GM12878 (cell line): ENCODE data around the gene JMJD6. TPM values are rescaled to one million over a fixed set of nuclear protein-coding genes. Genes with fewer than 3 reads are reported as not detected.

ENCODE experiments used
- ATAC-seq: fragments of 200-7000 bp; cut with Tn5 transposase; 3 replicates; pipeline ENCODE4 v1.9.1; 2020; ENCODE audit warnings: mild to moderate bottlenecking, moderate library complexity
- BruUV-seq: library from RNA; stranded (reverse); fragments of 400-500 nt; replicated peaks from 2 replicates; lab custom pipeline; 2021; lab: Mats Ljungman, UMichigan
- CTCF ChIA-PET: fragments of 300-600 bp; sonication (Branson Sonifier 250); formaldehyde crosslinking; extraction: SDS; loops from one replicate; lab custom pipeline; 2021; ENCODE audit warnings: inconsistent platforms; lab: Yijun Ruan, JAX
- POLR2A ChIA-PET: fragments of 350-600 bp; formaldehyde crosslinking; extraction: SDS; loops from one replicate; lab custom pipeline; 2021; ENCODE audit warnings: inconsistent platforms; lab: Charles Lee
- RAD21 ChIA-PET: fragments of 300-600 bp; sonication (Branson Sonifier 250); formaldehyde crosslinking; loops from one replicate; lab custom pipeline; 2023; ENCODE audit warnings: antibody characterized with exemption; ENCODE audit not compliant: unreplicated experiment; lab: Charles Lee
- SMC1A ChIA-PET: fragments of 300-600 bp; sonication (Branson Sonifier 250); formaldehyde crosslinking; loops from one replicate; lab custom pipeline; 2023; ENCODE audit not compliant: unreplicated experiment, uncharacterized antibody; lab: Charles Lee
- DNase-seq: peaks from one replicate; pipeline ENCODE4 v3.0.0-alpha.2; 2011; ENCODE audit warnings: low read depth, low spot score
- FAIRE-seq: peaks from 3 replicates; lab custom pipeline; 2011; peaks lifted over from hg19 to GRCh38; lab: Jason Lieb, UNC
- H2AFZ ChIP-seq: 2 replicates; pipeline ENCODE4 v1.6.0; 2011; ENCODE audit warnings: low read depth, low read length, control low read depth; ENCODE audit not compliant: control insufficient read depth
- H3K27ac ChIP-seq: 2 replicates; pipeline ENCODE4 v1.5.1; 2011; ENCODE audit warnings: control low read depth; ENCODE audit not compliant: control insufficient read depth, insufficient read depth
- H3K27me3 ChIP-seq, 2 experiments: replicated peaks in 1 of 2; 2 replicates each; pipeline versions ENCODE4 v1.6.0 to v1.6.1; 2011; ENCODE audit warnings: low read length in 1 of 2; ENCODE audit not compliant: control insufficient read depth in 2 of 2, insufficient read depth in 2 of 2
- H3K36me3 ChIP-seq, 2 experiments: 2 replicates each; pipeline ENCODE4 v1.5.1; 2011; ENCODE audit warnings: low read length in 1 of 2; ENCODE audit not compliant: control insufficient read depth in 2 of 2, insufficient read depth in 2 of 2
- H3K4me1 ChIP-seq: 2 replicates; pipeline ENCODE4 v1.6.1; 2011; ENCODE audit warnings: mild to moderate bottlenecking, low read length, moderate library complexity, mixed read lengths; ENCODE audit not compliant: control insufficient read depth, insufficient read depth
- H3K4me2 ChIP-seq: 2 replicates; pipeline ENCODE4 v1.6.0; 2011; ENCODE audit warnings: control low read depth; ENCODE audit not compliant: control insufficient read depth, insufficient read depth
- H3K4me3 ChIP-seq: fragments of 200-600 bp; sonication (generic); 2 replicates; pipeline ENCODE4 v1.5.1; 2016
- H3K79me2 ChIP-seq: 2 replicates; pipeline ENCODE4 v1.6.0; 2011; ENCODE audit warnings: low read length; ENCODE audit not compliant: control insufficient read depth, insufficient read depth
- H3K9ac ChIP-seq: 2 replicates; pipeline ENCODE4 v1.8.0; 2011; ENCODE audit warnings: low read length, control low read depth, mixed read lengths; ENCODE audit not compliant: control insufficient read depth, insufficient read depth
- H3K9me3 ChIP-seq: replicated peaks from 3 replicates; pipeline ENCODE4 v1.5.1; 2011; ENCODE audit warnings: mild to moderate bottlenecking, low read length; ENCODE audit not compliant: control insufficient read depth, insufficient read depth
- H4K20me1 ChIP-seq: 2 replicates; pipeline ENCODE4 v1.6.0; 2011; ENCODE audit not compliant: control insufficient read depth, insufficient read depth
- CBX3 ChIP-seq: fragments of 200-600 bp; sonication (generic); IDR thresholded peaks from 2 replicates; pipeline ENCODE4 v1.6.1; 2016; ENCODE audit warnings: low read depth, borderline replicate concordance
- GATAD2B ChIP-seq: fragments of 450-650 bp; conservative IDR thresholded peaks from 2 replicates; pipeline ENCODE4 v1.6.1; 2017; ENCODE audit warnings: low read depth, mild to moderate bottlenecking, moderate library complexity
- MTA3 ChIP-seq: IDR thresholded peaks from 2 replicates; pipeline ENCODE4 v1.6.1; 2012; ENCODE audit warnings: low read length, inconsistent platforms, borderline replicate concordance
- RB1 ChIP-seq: fragments of 450-650 bp; formaldehyde crosslinking; IDR thresholded peaks from 2 replicates; pipeline ENCODE4 v1.6.1; 2017; ENCODE audit warnings: mild to moderate bottlenecking, borderline replicate concordance
- RCOR1 ChIP-seq: conservative IDR thresholded peaks from 2 replicates; pipeline ENCODE4 v1.6.1; 2012; ENCODE audit warnings: low read depth, low read length, improper control_type of control experiment
- ZNF274 ChIP-seq: IDR thresholded peaks from one replicate; pipeline ENCODE4 v1.8.0; 2011; ENCODE audit not compliant: insufficient read length, insufficient read depth
- WGBS: methylation state at CpG from one replicate; pipeline ENCODE4 v1.1.6; 2016; ENCODE audit warnings: low lambda C conversion rate; ENCODE audit not compliant: insufficient replicate concordance, insufficient coverage; ENCODE audit errors: missing lambda C conversion rate; 5-methylcytosine and 5-hydroxymethylcytosine counted together
- in situ Hi-C: fragments of 300-500 bp; cut with MboI; formaldehyde crosslinking; loops from 9 replicates; pipeline ENCODE4 v1.14.3; 2018; ENCODE audit warnings: mixed read lengths
- intact Hi-C: fragments of 100-400 bp; cut with micrococcal nuclease; formaldehyde crosslinking; loops from one replicate; pipeline ENCODE4 v1.14.2; 2022; ENCODE audit not compliant: unreplicated experiment
- polyA plus RNA-seq, 11 experiments: library from polyadenylated mRNA; depleted of rRNA in 4 of 11; unstranded in 6 of 11; stranded (reverse) in 5 of 11; fragments of >200 nt; fragmentation: Nextera tagmentation in 4 of 11; fragmentation: Illumina TruSeq in 1 of 11; extraction: Ambion mirVana in 4 of 11; extraction: Trizol in 1 of 11; gene quantifications; 1 replicate in 1 of 11; 2 replicates in 10 of 11; pipeline versions ENCODE4 v1.2.1 to v1.2.3, GENCODE V29; 2011 to 2016; ENCODE audit warnings: inconsistent platforms in 2 of 11, missing spikeins in 2 of 11, low read depth in 1 of 11
- total RNA-seq, 4 experiments: library from RNA; depleted of rRNA in 3 of 4; stranded (reverse); fragments of >200 nt in 3 of 4; fragmentation: Illumina TruSeq in 1 of 4; extraction: Trizol in 1 of 4; gene quantifications; 2 replicates each; pipeline versions ENCODE4 v1.2.1 to v1.2.3, GENCODE V29; 2013 to 2021
- TF ChIP-seq, protein P1 (sequence below): IDR thresholded peaks from 2 replicates; pipeline ENCODE4 v1.6.1; 2011; ENCODE audit warnings: borderline replicate concordance, low read depth, mild to moderate bottlenecking, moderate library complexity, mixed read lengths, low read length; ENCODE audit not compliant: insufficient read depth; ENCODE audit errors: extremely low read length
- TF ChIP-seq, protein P2 (sequence below): fragments of 450-650 bp; IDR thresholded peaks from 2 replicates; pipeline ENCODE4 v1.6.1; 2018; ENCODE audit warnings: mild to moderate bottlenecking, low read depth, moderate library complexity; ENCODE audit not compliant: partially characterized antibody
- TF ChIP-seq, protein P3 (sequence below): fragments of 450-650 bp; formaldehyde crosslinking; IDR thresholded peaks from 2 replicates; pipeline ENCODE4 v1.4.0; 2022; ENCODE audit warnings: mild to moderate bottlenecking, moderate library complexity
- TF ChIP-seq, protein P4 (sequence below): fragments of 450-650 bp; IDR thresholded peaks from 2 replicates; pipeline ENCODE4 v1.6.1; 2016; ENCODE audit warnings: mild to moderate bottlenecking, moderate library complexity, borderline replicate concordance

Gene JMJD6
- total and polyA plus RNA-seq, 10 of the 15 experiments (the other 5 are each of a cell fraction or from before 2014, with no cell fraction given), result 1.2 to 36.0 (median 22.2) TPM

DNA sequence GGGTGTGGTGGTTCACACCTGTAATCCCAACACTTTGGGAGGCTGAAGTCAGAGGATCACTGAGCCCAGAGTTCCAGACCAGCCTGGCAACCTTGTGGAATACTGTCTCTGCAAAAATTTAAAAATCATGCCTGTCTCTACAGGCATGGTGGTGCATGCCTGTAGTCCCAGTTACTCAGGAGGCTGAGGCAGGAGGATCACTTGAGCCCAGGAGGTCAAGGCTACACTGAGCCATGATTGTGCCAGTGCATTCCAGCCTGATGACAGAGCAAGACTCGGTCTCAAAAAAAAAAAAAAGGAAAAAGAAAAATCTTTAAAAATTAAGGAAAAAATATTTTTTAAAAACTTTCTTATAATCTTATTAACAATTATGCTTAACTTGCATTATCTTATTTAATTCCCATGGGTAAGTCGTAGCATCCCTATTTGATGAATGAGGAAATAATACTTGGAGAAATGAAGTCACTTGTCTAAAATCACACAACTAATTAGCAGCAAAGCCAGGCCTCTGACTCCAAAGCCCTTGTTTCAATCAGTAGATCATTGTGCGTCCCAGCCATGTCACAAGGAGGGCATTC lies 25.1 kb upstream of the JMJD6 start:
- ATAC-seq (no peak), FAIRE-seq (no peak), DNase-seq (no peak)
- Histone ChIP-seq H3K9ac (no peak overlapping the region), H2AFZ (no peak overlapping the region), H3K36me3 (peaks cover 0 to 7% of the 10 kb centered on the region in 2 experiments; a peak in 2 of 4 replicates), H3K9me3 (no peaks in the 10 kb centered on the region), H3K27ac (no peak overlapping the region), H3K4me1 (no peaks in the 10 kb centered on the region; the same call in 1 of the 2 replicates), H3K4me2 (no peak overlapping the region), H4K20me1 (no peaks in the 10 kb centered on the region), H3K4me3 (no peak overlapping the region), H3K79me2 (no peaks in the 10 kb centered on the region), H3K27me3 (no peaks in the 10 kb centered on the region)
- POLR2A ChIA-PET, result no interaction called here
- RAD21 ChIA-PET, result no interaction called here
- SMC1A ChIA-PET, result no interaction called here
- in situ Hi-C loops (no loop called here), intact Hi-C loops (no loop called here)
- no TSS peak for BruUV-seq
- CTCF ChIA-PET, result interaction anchor here (1.5 kb wide), 1 partner anchor 38 kb away, joined by 3 read pairs; no protein-coding TSS in a partner anchor
- WGBS, result 89% methylated on average over 3 of the region's 3 CpGs
- TF ChIP-seq ZNF274 (no peak), CBX3 (no peak), RB1 (no peak), RCOR1 (no peak), GATAD2B (no peak), MTA3 (no peak)
- TF ChIP-seq, protein P1, sequence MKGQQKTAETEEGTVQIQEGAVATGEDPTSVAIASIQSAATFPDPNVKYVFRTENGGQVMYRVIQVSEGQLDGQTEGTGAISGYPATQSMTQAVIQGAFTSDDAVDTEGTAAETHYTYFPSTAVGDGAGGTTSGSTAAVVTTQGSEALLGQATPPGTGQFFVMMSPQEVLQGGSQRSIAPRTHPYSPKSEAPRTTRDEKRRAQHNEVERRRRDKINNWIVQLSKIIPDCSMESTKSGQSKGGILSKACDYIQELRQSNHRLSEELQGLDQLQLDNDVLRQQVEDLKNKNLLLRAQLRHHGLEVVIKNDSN, result no peak
- TF ChIP-seq, protein P2, sequence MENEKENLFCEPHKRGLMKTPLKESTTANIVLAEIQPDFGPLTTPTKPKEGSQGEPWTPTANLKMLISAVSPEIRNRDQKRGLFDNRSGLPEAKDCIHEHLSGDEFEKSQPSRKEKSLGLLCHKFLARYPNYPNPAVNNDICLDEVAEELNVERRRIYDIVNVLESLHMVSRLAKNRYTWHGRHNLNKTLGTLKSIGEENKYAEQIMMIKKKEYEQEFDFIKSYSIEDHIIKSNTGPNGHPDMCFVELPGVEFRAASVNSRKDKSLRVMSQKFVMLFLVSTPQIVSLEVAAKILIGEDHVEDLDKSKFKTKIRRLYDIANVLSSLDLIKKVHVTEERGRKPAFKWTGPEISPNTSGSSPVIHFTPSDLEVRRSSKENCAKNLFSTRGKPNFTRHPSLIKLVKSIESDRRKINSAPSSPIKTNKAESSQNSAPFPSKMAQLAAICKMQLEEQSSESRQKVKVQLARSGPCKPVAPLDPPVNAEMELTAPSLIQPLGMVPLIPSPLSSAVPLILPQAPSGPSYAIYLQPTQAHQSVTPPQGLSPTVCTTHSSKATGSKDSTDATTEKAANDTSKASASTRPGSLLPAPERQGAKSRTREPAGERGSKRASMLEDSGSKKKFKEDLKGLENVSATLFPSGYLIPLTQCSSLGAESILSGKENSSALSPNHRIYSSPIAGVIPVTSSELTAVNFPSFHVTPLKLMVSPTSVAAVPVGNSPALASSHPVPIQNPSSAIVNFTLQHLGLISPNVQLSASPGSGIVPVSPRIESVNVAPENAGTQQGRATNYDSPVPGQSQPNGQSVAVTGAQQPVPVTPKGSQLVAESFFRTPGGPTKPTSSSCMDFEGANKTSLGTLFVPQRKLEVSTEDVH, result no peak
- TF ChIP-seq, protein P3, sequence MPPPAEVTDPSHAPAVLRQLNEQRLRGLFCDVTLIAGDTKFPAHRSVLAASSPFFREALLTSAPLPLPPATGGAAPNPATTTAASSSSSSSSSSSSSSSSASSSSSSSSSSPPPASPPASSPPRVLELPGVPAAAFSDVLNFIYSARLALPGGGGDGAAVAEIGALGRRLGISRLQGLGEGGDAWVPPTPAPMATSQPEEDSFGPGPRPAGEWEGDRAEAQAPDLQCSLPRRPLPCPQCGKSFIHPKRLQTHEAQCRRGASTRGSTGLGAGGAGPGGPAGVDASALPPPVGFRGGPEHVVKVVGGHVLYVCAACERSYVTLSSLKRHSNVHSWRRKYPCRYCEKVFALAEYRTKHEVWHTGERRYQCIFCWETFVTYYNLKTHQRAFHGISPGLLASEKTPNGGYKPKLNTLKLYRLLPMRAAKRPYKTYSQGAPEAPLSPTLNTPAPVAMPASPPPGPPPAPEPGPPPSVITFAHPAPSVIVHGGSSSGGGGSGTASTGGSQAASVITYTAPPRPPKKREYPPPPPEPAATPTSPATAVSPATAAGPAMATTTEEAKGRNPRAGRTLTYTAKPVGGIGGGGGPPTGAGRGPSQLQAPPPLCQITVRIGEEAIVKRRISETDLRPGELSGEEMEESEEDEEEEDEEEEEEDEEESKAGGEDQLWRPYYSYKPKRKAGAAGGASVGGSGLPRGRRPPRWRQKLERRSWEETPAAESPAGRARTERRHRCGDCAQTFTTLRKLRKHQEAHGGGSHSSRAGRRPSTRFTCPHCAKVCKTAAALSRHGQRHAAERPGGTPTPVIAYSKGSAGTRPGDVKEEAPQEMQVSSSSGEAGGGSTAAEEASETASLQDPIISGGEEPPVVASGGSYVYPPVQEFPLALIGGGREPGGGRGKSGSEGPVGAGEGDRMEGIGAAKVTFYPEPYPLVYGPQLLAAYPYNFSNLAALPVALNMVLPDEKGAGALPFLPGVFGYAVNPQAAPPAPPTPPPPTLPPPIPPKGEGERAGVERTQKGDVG (CRISPR knock-in tag), result no peak
- TF ChIP-seq, protein P4, sequence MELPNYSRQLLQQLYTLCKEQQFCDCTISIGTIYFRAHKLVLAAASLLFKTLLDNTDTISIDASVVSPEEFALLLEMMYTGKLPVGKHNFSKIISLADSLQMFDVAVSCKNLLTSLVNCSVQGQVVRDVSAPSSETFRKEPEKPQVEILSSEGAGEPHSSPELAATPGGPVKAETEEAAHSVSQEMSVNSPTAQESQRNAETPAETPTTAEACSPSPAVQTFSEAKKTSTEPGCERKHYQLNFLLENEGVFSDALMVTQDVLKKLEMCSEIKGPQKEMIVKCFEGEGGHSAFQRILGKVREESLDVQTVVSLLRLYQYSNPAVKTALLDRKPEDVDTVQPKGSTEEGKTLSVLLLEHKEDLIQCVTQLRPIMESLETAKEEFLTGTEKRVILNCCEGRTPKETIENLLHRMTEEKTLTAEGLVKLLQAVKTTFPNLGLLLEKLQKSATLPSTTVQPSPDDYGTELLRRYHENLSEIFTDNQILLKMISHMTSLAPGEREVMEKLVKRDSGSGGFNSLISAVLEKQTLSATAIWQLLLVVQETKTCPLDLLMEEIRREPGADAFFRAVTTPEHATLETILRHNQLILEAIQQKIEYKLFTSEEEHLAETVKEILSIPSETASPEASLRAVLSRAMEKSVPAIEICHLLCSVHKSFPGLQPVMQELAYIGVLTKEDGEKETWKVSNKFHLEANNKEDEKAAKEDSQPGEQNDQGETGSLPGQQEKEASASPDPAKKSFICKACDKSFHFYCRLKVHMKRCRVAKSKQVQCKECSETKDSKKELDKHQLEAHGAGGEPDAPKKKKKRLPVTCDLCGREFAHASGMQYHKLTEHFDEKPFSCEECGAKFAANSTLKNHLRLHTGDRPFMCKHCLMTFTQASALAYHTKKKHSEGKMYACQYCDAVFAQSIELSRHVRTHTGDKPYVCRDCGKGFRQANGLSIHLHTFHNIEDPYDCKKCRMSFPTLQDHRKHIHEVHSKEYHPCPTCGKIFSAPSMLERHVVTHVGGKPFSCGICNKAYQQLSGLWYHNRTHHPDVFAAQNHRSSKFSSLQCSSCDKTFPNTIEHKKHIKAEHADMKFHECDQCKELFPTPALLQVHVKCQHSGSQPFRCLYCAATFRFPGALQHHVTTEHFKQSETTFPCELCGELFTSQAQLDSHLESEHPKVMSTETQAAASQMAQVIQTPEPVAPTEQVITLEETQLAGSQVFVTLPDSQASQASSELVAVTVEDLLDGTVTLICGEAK, result no peak
